ENCODE results near the gene ZNF143. TPM values are rescaled to one million over a fixed set of nuclear protein-coding genes. Genes with fewer than 3 reads are reported as not detected.

ZNF143 gene
- total and polyA plus RNA-seq, 8 donors: 5.3 to 18.9 (median 11.9) TPM

DNA sequence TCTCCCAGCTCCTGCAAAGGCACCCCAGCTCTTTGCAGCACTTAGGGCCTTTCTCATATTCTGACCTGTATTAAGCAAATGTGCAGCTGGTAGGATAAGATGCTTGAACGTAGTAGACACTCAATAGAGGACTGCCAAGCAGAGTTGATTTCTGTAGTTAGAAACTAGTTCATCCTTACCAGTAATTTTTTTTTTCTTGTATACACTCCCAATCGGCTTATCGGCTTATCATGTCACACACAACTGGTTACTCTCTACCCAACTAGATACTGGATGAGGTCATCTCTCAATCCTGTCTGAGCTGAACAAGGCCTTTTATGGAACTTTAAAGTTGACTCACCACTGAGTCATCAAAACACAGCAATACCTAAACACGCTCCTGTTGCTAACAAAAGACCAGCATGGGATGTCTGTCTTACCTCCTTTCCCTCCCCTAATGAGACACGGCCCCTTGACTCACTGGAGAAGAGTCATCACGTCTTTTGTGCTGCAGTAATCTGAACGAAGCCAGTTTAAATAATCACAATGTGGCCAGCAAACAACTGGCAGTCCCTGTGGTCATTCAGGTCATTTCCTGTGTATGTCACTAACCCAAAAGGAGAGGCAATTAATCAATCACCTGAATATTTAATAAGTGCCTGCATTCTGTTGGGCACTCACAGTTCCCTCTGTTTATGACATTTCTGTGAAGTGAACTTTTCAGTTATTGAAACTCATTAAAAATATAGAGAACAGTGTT lies 105.2 kb downstream of the ZNF143 start:
- peak overlapping the region; percentile 43 to 96 (median 77) for H3K27ac ChIP-seq
- no peak overlapping the region for H3K4me3 ChIP-seq
- intact Hi-C loops (cut with DNase I): no loop called here
- FAIRE-seq: peak; percentile 92
- 20 to 28% methylated on average over 7 of the region's 7 CpGs for WGBS, 2 donors
- peak; percentile 60 to 80 (median 66) for ATAC-seq
- H3K36me3 ChIP-seq: no peaks in the 10 kb centered on the region
- peaks cover 30 to 34% (median 32%) of the 10 kb centered on the region in 3 donors for H3K4me1 ChIP-seq
- no peaks in the 10 kb centered on the region for H3K9me3 ChIP-seq
- peak in 4 of 6 donors; percentile 27 to 56 (median 44) for DNase-seq
- H3K27me3 ChIP-seq: no peaks in the 10 kb centered on the region
- TF ChIP-seq CTCF (IDR thresholded peaks at IDR 0.05): no peak

- intact Hi-C loops (cut with DNase I): no loop called here
- H3K27me3 ChIP-seq: no peaks in the 10 kb centered on the region
- peak overlapping the region; percentile 43 to 96 (median 77) for H3K27ac ChIP-seq
- TF ChIP-seq CTCF (IDR thresholded peaks at IDR 0.05): no peak
- no peaks in the 10 kb centered on the region for H3K36me3 ChIP-seq
- H3K4me3 ChIP-seq: no peak overlapping the region
- no peak for DNase-seq
- no peaks in the 10 kb centered on the region for H3K9me3 ChIP-seq
- no peak for FAIRE-seq
- peak in 1 of 4 donors; percentile 3 for ATAC-seq
- H3K4me1 ChIP-seq: peaks cover 30 to 34% (median 32%) of the 10 kb centered on the region in 3 donors
- WGBS, 2 donors: 87% methylated on average over 3 of the region's 3 CpGs
Measured at GRCh38 chr11:9566561-9567063, 105.8 kb downstream of the ZNF143 start.

DNA sequence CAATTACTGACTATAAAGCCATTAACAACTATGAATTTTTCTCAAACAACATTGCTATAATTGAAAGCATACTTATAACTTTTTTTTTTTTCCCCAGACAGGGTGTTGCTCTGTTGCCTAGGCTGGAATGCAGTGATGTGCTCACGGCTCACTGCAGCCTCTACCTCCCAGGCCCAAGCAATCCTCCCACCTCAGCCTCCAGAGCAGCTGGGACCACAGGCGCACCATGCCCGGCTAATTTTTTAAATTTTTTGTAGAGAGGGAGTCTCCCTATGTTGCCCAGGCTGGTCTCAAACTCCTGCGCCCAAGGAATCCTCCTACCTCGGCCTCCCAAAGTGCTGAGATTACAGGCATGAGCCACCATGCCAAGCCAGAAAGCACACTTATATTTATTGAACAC lies 106.6 kb downstream of the ZNF143 start:
- no peak for FAIRE-seq
- no peak for TF ChIP-seq CTCF (IDR thresholded peaks at IDR 0.05)
- 92 to 98% methylated on average over 5 of the region's 5 CpGs for WGBS, 2 donors
- Histone ChIP-seq H3K4me1 (peaks cover 30 to 34% (median 32%) of the 10 kb centered on the region in 3 donors), H3K9me3 (no peaks in the 10 kb centered on the region), H3K36me3 (no peaks in the 10 kb centered on the region), H3K27me3 (no peaks in the 10 kb centered on the region), H3K27ac (peak overlapping the region in 2 of 4 donors; percentile 93 to 96), H3K4me3 (no peak overlapping the region)
- DNase-seq: no peak
- no peak for ATAC-seq
- intact Hi-C loops (cut with DNase I): no loop called here

GRCh38 chr11:9568161-9568853 lies 107.5 kb downstream of the ZNF143 start:
- no peak for FAIRE-seq
- H3K27ac ChIP-seq: peak overlapping the region; percentile 71 to 96 (median 90)
- no peaks in the 10 kb centered on the region for H3K36me3 ChIP-seq
- TF ChIP-seq CTCF (IDR thresholded peaks at IDR 0.05): no peak
- intact Hi-C loops (cut with DNase I): no loop called here
- no peak for ATAC-seq
- DNase-seq: no peak
- peak overlapping the region in 1 of 4 donors; percentile 12 for H3K4me3 ChIP-seq
- H3K27me3 ChIP-seq: no peaks in the 10 kb centered on the region
- H3K4me1 ChIP-seq: peaks cover 30 to 34% (median 32%) of the 10 kb centered on the region in 3 donors
- no peaks in the 10 kb centered on the region for H3K9me3 ChIP-seq
- 44% methylated on average over 8 of the region's 8 CpGs for WGBS, 2 donors
